GM12864 (cell line): ENCODE measurements around the gene AZIN2.
A peak's percentile ranks its signal among the peaks of the same experiment; 100 is the strongest.

Source experiments
- DNase-seq: peaks from one replicate; pipeline ENCODE4 v3.0.0-alpha.2; 2011; ENCODE audit warnings: low read depth
- H3K4me3 ChIP-seq: 2 replicates; pipeline ENCODE4 v1.5.1; 2011; ENCODE audit warnings: mild to moderate bottlenecking, low read depth, low read length, control low read depth
- CTCF ChIP-seq: IDR thresholded peaks from 2 replicates; pipeline ENCODE4 v1.5.1; 2011; ENCODE audit warnings: low read depth, mild to moderate bottlenecking, moderate library complexity, low read length, control low read depth, inconsistent platforms; ENCODE audit errors: missing control alignments

Gene AZIN2

GRCh38 chr1:33110477-33110876 is 29.5 kb downstream of the AZIN2 start:
- no peak for DNase-seq
- no peak overlapping the region for H3K4me3 ChIP-seq
- no peak for TF ChIP-seq CTCF

- H3K4me3 ChIP-seq, result no peak overlapping the region
- no peak for DNase-seq
- TF ChIP-seq CTCF, result peak; percentile 29
Observed at GRCh38 chr1:33111965-33112364, 31.0 kb downstream of the AZIN2 start.

DNA sequence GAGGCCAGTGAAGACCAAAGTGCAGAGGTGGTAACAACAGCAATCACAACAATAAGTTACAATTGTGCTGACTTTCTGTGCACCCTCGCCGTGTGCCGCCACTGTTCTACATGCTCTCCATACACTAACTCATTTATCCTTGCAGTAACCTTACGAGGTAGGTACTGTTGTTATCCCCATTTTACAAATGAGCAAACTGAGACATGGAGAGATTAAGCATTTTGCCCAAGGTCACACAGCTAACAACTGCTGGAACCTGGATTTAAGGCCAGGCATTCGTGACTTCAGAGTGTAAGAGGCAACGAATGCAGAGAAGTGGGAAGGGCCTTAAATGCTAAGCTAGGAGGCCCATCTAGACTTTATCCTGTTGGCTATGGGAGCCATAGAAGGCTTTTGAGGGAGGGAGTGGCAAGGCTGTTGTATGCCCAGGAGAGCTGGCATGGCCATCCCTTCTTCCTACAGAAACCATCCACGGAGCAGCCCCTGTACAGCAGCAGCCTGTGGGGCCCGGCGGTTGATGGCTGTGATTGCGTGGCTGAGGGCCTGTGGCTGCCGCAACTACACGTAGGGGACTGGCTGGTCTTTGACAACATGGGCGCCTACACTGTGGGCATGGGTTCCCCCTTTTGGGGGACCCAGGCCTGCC is 36.6 kb downstream of the AZIN2 start:
- no peak overlapping the region for H3K4me3 ChIP-seq
- TF ChIP-seq CTCF, result no peak
- no peak for DNase-seq

DNA sequence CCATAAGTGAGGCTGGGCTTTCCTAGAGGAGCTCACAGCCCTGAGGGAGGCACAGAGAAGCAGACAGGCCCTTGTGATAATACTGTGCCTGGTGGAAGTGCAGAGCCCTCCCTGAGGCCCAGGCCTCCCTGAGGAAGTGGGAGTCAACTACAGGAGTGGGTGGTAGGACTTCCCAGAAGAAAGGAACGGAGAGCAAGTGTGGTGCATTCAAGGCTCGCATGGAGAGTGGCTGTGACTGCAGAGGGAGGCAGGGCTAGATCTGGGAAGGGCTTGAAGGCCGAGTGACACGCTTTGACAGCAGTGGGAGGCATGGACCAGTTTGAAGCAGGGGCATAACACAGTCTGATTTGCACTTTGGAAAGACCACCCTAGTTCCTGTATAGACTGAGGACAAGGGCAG is 37.3 kb downstream of the AZIN2 start:
- no peak for TF ChIP-seq CTCF
- no peak for DNase-seq
- H3K4me3 ChIP-seq, result no peak overlapping the region

GRCh38 chr1:33119050-33119449 is 38.1 kb downstream of the AZIN2 start:
- no peak for DNase-seq
- TF ChIP-seq CTCF, result no peak
- H3K4me3 ChIP-seq, result no peak overlapping the region

- TF ChIP-seq CTCF, result peak; percentile 62
- peak; percentile 43 for DNase-seq
- peak overlapping the region; percentile 32 for H3K4me3 ChIP-seq
Observed at GRCh38 chr1:33119532-33120217, 38.7 kb downstream of the AZIN2 start.
